T-helper 2 cell treated with Interferon-gamma antibody and Interleukin-4, amounts not matched to agents 5 μg/mL and 100 μg/mL, for 36 hours (primary cell): ENCODE measurements around the gene GRB7.
A peak's percentile ranks its signal among the peaks of the same experiment; 100 is the strongest.
"Not testable (repeated sequence)": the region's sequence is repeated elsewhere in the genome, so short reads cannot be mapped to it uniquely, and the experiment has no call there.

ENCODE experiments used
- DNase-seq: peaks from one replicate; pipeline ENCODE4 v3.0.0; 2021; ENCODE audit warnings: low spot score
- H3K27ac Mint-ChIP-seq: one replicate; pipeline ENCODE4 v1.8.0; 2021; ENCODE audit warnings: mild to moderate bottlenecking, mixed read lengths
- H3K27me3 Mint-ChIP-seq: one replicate; pipeline ENCODE4 v1.8.0; 2021; ENCODE audit warnings: low read depth, mixed read lengths
- H3K36me3 Mint-ChIP-seq: one replicate; pipeline ENCODE4 v1.8.0; 2021; ENCODE audit warnings: low read depth, mixed read lengths
- H3K4me1 Mint-ChIP-seq: one replicate; pipeline ENCODE4 v1.8.0; 2021; ENCODE audit warnings: low read depth, mixed read lengths
- H3K4me3 Mint-ChIP-seq: one replicate; pipeline ENCODE4 v1.8.0; 2022; ENCODE audit warnings: mild to moderate bottlenecking, moderate library complexity, mixed read lengths
- H3K9me3 Mint-ChIP-seq: one replicate; pipeline ENCODE4 v1.8.0; 2021; ENCODE audit warnings: mixed read lengths

The GRB7 gene

GRCh38 chr17:39737760-39738567, at the start of gene GRB7:
Gene GRB7 (plus strand): TSS chr17:39737938. CDS start chr17:39742302, 4,364 bp downstream.
- peaks cover 10% of the 10 kb centered on the region for H3K4me1 Mint-ChIP-seq
- no peak for DNase-seq
- peaks cover 22% of the 10 kb centered on the region for H3K27me3 Mint-ChIP-seq
- H3K27ac Mint-ChIP-seq, result peak within 1 kb of the TSS; percentile 52
- peak within 1 kb of the TSS; percentile 72 for H3K4me3 Mint-ChIP-seq
- H3K9me3 Mint-ChIP-seq, result no peaks in the 10 kb centered on the region
- H3K36me3 Mint-ChIP-seq, result no peaks in the 10 kb centered on the region

- H3K4me3 Mint-ChIP-seq, result peak overlapping the region; percentile 96
- H3K4me1 Mint-ChIP-seq, result peaks cover 21% of the 10 kb centered on the region
- DNase-seq, result no peak
- no peaks in the 10 kb centered on the region for H3K9me3 Mint-ChIP-seq
- peak overlapping the region; percentile 95 for H3K27ac Mint-ChIP-seq
- peaks cover 8% of the 10 kb centered on the region for H3K36me3 Mint-ChIP-seq
- no peaks in the 10 kb centered on the region for H3K27me3 Mint-ChIP-seq
Measured at GRCh38 chr17:39688475-39688835, 49.3 kb upstream of the GRB7 start.

- H3K27ac Mint-ChIP-seq, result peak overlapping the region; percentile 95
- peak overlapping the region; percentile 96 for H3K4me3 Mint-ChIP-seq
Measured at GRCh38 chr17:39688945-39689344, 48.8 kb upstream of the GRB7 start.

GRCh38 chr17:39694593-39694992, 43.1 kb upstream of the GRB7 start:
- no peak for DNase-seq
- Mint-ChIP-seq H3K4me3 (no peak overlapping the region), H3K36me3 (no peaks in the 10 kb centered on the region), H3K4me1 (peaks cover 1% of the 10 kb centered on the region), H3K27me3 (peaks cover 9% of the 10 kb centered on the region), H3K9me3 (no peaks in the 10 kb centered on the region), H3K27ac (no peak overlapping the region)

More at GRCh38 chr17:39688945-39689344, 48.8 kb upstream of the GRB7 start:
- peaks cover 21% of the 10 kb centered on the region for H3K4me1 Mint-ChIP-seq
- H3K9me3 Mint-ChIP-seq, result no peaks in the 10 kb centered on the region
- H3K27me3 Mint-ChIP-seq, result no peaks in the 10 kb centered on the region
- DNase-seq, result no peak
- H3K36me3 Mint-ChIP-seq, result peaks cover 7% of the 10 kb centered on the region

GRCh38 chr17:39695089-39695474, 42.7 kb upstream of the GRB7 start:
- H3K36me3 Mint-ChIP-seq, result no peaks in the 10 kb centered on the region
- peaks cover 4% of the 10 kb centered on the region for H3K4me1 Mint-ChIP-seq
- H3K27ac Mint-ChIP-seq, result no peak overlapping the region
- peaks cover 12% of the 10 kb centered on the region for H3K27me3 Mint-ChIP-seq
- DNase-seq, result no peak
- H3K4me3 Mint-ChIP-seq, result no peak overlapping the region
- no peaks in the 10 kb centered on the region for H3K9me3 Mint-ChIP-seq

- Mint-ChIP-seq H3K9me3 (no peaks in the 10 kb centered on the region), H3K27ac (no peak overlapping the region), H3K36me3 (no peaks in the 10 kb centered on the region), H3K27me3 (peaks cover 25% of the 10 kb centered on the region), H3K4me3 (no peak overlapping the region), H3K4me1 (peaks cover 7% of the 10 kb centered on the region)
- DNase-seq, result no peak
Measured at GRCh38 chr17:39696731-39697130, 41.0 kb upstream of the GRB7 start.

- peaks cover 37% of the 10 kb centered on the region for H3K27me3 Mint-ChIP-seq
- H3K4me3 Mint-ChIP-seq, result no peak overlapping the region
- peaks cover 7% of the 10 kb centered on the region for H3K4me1 Mint-ChIP-seq
Measured at GRCh38 chr17:39697961-39698360, 39.8 kb upstream of the GRB7 start.

GRCh38 chr17:39699157-39699817, 38.5 kb upstream of the GRB7 start:
- not testable (repeated sequence) for H3K27ac Mint-ChIP-seq, H3K4me3 Mint-ChIP-seq

More at GRCh38 chr17:39697961-39698360, 39.8 kb upstream of the GRB7 start:
- Mint-ChIP-seq H3K9me3 (no peaks in the 10 kb centered on the region), H3K27ac (no peak overlapping the region), H3K36me3 (no peaks in the 10 kb centered on the region)
- no peak for DNase-seq

GRCh38 chr17:39699818-39700147, 38.0 kb upstream of the GRB7 start, which contains the start of gene ERBB2:
Gene ERBB2 (plus strand): TSS chr17:39700064. CDS start chr17:39700239, 175 bp downstream.
- H3K27ac Mint-ChIP-seq, result no peak within 1 kb of the TSS
- DNase-seq, result no peak
- H3K36me3 Mint-ChIP-seq, result no peaks in the 10 kb centered on the region
- H3K4me3 Mint-ChIP-seq, result no peak within 1 kb of the TSS
- H3K27me3 Mint-ChIP-seq, result peaks cover 38% of the 10 kb centered on the region
- H3K4me1 Mint-ChIP-seq, result peaks cover 11% of the 10 kb centered on the region
- no peaks in the 10 kb centered on the region for H3K9me3 Mint-ChIP-seq

More at GRCh38 chr17:39699157-39699817, 38.5 kb upstream of the GRB7 start:
- H3K36me3 Mint-ChIP-seq, H3K9me3 Mint-ChIP-seq, DNase-seq: not testable (repeated sequence)
- Mint-ChIP-seq H3K4me1 (peaks cover 11% of the 10 kb centered on the region), H3K27me3 (peaks cover 38% of the 10 kb centered on the region)

GRCh38 chr17:39700148-39700987, 37.4 kb upstream of the GRB7 start:
- H3K4me3 Mint-ChIP-seq, result no peak overlapping the region
- peaks cover 38% of the 10 kb centered on the region for H3K27me3 Mint-ChIP-seq
- no peaks in the 10 kb centered on the region for H3K36me3 Mint-ChIP-seq
- peaks cover 11% of the 10 kb centered on the region for H3K4me1 Mint-ChIP-seq
- no peaks in the 10 kb centered on the region for H3K9me3 Mint-ChIP-seq
- no peak overlapping the region for H3K27ac Mint-ChIP-seq
- no peak for DNase-seq

GRCh38 chr17:39701012-39701783, 36.5 kb upstream of the GRB7 start:
- H3K4me1 Mint-ChIP-seq, result peaks cover 11% of the 10 kb centered on the region
- H3K9me3 Mint-ChIP-seq, result no peaks in the 10 kb centered on the region
- no peak overlapping the region for H3K27ac Mint-ChIP-seq
- no peak overlapping the region for H3K4me3 Mint-ChIP-seq
- H3K27me3 Mint-ChIP-seq, result peaks cover 38% of the 10 kb centered on the region
- H3K36me3 Mint-ChIP-seq, result no peaks in the 10 kb centered on the region
- DNase-seq, result no peak

GRCh38 chr17:39701784-39702422, 35.8 kb upstream of the GRB7 start:
- Mint-ChIP-seq H3K27ac (no peak overlapping the region), H3K4me1 (peaks cover 13% of the 10 kb centered on the region), H3K27me3 (peaks cover 38% of the 10 kb centered on the region), H3K9me3 (no peaks in the 10 kb centered on the region), H3K4me3 (no peak overlapping the region), H3K36me3 (no peaks in the 10 kb centered on the region)
- no peak for DNase-seq
